Esophagus muscularis mucosa (tissue), 4 donors: Measurements from ENCODE around the gene PLA2G6. TPM values are rescaled to one million over a fixed set of nuclear protein-coding genes. Genes with fewer than 3 reads are reported as not detected.
A peak's percentile ranks its signal among the peaks of the same experiment; 100 is the strongest.

Source experiments
- DNase-seq: peaks from one replicate; pipeline ENCODE4 v3.0.0-alpha.2; 2017; ENCODE audit errors: extremely low spot score
- H3K27ac ChIP-seq, 4 donors: fragments of 200-600 bp; sonication (generic); replicated peaks in 1 of 4; 1 replicate in 3 of 4; 2 replicates in 1 of 4; pipeline ENCODE4 v1.5.1; 2016 to 2019; ENCODE audit warnings: mild to moderate bottlenecking in 1 of 4
- H3K27me3 ChIP-seq, 4 donors: fragments of 200-600 bp; sonication (generic); one replicate each; pipeline versions ENCODE4 v1.5.1 to v1.6.0; 2016 to 2019
- H3K36me3 ChIP-seq, 4 donors: fragments of 200-600 bp; sonication (generic); one replicate each; pipeline ENCODE4 v1.5.1; 2016 to 2019
- H3K4me1 ChIP-seq, 4 donors: fragments of 200-600 bp; sonication (generic); one replicate each; pipeline ENCODE4 v1.5.1; 2016 to 2019
- H3K4me3 ChIP-seq, 4 donors: fragments of 200-600 bp; sonication (generic); 1 replicate in 2 of 4; 2 replicates in 2 of 4; pipeline ENCODE4 v1.5.1; 2016 to 2019; ENCODE audit warnings: mild to moderate bottlenecking in 4 of 4, moderate library complexity in 1 of 4
- H3K9me3 ChIP-seq, 4 donors: fragments of 200-600 bp; sonication (generic); 1 replicate in 3 of 4; 2 replicates in 1 of 4; pipeline ENCODE4 v1.5.1; 2016 to 2019
- EP300 ChIP-seq: sonication (generic); formaldehyde crosslinking; IDR thresholded peaks from one replicate; pipeline ENCODE4 v1.6.1; 2017; ENCODE audit warnings: antibody characterized with exemption
- POLR2A ChIP-seq: fragments of 450-650 bp; IDR thresholded peaks from one replicate; pipeline ENCODE4 v1.6.1; 2017; ENCODE audit warnings: antibody characterized with exemption, moderate library complexity, mild to moderate bottlenecking, low read depth
- POLR2AphosphoS5 ChIP-seq, 2 donors: sonication (generic); formaldehyde crosslinking; IDR thresholded peaks; one replicate each; pipeline ENCODE4 v1.6.1; 2017; ENCODE audit warnings: antibody characterized with exemption in 2 of 2
- WGBS: methylation state at CpG from one replicate; pipeline ENCODE4 v1.1.5; 2018; 5-methylcytosine and 5-hydroxymethylcytosine counted together
- intact Hi-C: fragments of 100-400 bp; cut with DNase I; formaldehyde crosslinking; loops from one replicate; pipeline ENCODE4 v1.15.1; 2023
- total RNA-seq, 4 donors: library from RNA; depleted of rRNA; stranded (reverse); fragments of >200 nt; gene quantifications; one replicate each; pipeline versions ENCODE4 v1.1.0 to v1.2.1, GENCODE V29; 2016
- TF ChIP-seq, protein P1 (sequence below), 3 experiments: fragments of 200-600 bp in 2 of 3; fragments of 450-650 bp in 1 of 3; sonication (generic) in 2 of 3; IDR thresholded peaks; one replicate each; pipeline ENCODE4 v1.5.1; 2017 to 2019; ENCODE audit warnings: antibody characterized with exemption in 3 of 3, mild to moderate bottlenecking in 2 of 3, moderate library complexity in 1 of 3

The PLA2G6 gene
- total RNA-seq, 4 donors from 2014 or later: 13.9 to 18.3 (median 15.6) TPM

DNA sequence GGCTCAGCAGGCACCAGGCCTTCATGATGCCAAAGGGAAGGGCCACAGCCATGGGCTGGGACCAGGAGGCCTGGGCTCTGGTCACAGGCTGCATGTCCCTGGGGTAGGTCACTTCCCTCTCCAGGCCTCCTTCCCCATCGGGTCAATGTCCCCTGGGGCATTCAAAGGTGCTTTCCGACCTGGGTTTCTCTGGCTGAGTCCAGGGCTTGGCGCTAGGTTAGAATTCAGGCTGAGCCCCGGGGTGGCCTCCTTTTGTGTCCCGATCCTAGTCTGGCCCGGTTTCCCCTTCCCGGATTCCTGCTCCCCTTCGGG lies 32.3 kb upstream of the PLA2G6 start:
- no peak for DNase-seq
- 52% methylated on average over 8 of the region's 8 CpGs for WGBS
- Histone ChIP-seq H3K4me3 (peak overlapping the region in 3 of 4 donors; percentile 14 to 40 (median 33)), H3K27ac (peak overlapping the region in 3 of 4 donors; percentile 5 to 58 (median 12)), H3K4me1 (peaks cover 27 to 45% (median 36%) of the 10 kb centered on the region in 4 donors), H3K36me3 (peaks cover 0 to 22% (median 12%) of the 10 kb centered on the region in 4 donors), H3K9me3 (no peaks in the 10 kb centered on the region), H3K27me3 (no peaks in the 10 kb centered on the region)
- TF ChIP-seq, protein P1, sequence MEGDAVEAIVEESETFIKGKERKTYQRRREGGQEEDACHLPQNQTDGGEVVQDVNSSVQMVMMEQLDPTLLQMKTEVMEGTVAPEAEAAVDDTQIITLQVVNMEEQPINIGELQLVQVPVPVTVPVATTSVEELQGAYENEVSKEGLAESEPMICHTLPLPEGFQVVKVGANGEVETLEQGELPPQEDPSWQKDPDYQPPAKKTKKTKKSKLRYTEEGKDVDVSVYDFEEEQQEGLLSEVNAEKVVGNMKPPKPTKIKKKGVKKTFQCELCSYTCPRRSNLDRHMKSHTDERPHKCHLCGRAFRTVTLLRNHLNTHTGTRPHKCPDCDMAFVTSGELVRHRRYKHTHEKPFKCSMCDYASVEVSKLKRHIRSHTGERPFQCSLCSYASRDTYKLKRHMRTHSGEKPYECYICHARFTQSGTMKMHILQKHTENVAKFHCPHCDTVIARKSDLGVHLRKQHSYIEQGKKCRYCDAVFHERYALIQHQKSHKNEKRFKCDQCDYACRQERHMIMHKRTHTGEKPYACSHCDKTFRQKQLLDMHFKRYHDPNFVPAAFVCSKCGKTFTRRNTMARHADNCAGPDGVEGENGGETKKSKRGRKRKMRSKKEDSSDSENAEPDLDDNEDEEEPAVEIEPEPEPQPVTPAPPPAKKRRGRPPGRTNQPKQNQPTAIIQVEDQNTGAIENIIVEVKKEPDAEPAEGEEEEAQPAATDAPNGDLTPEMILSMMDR (IDR thresholded peaks at IDR 0.05): no peak
- no peak for TF ChIP-seq POLR2AphosphoS5 (IDR thresholded peaks at IDR 0.05)
- TF ChIP-seq POLR2A: no peak
- no peak for TF ChIP-seq EP300
- intact Hi-C loops: no loop called here

DNA sequence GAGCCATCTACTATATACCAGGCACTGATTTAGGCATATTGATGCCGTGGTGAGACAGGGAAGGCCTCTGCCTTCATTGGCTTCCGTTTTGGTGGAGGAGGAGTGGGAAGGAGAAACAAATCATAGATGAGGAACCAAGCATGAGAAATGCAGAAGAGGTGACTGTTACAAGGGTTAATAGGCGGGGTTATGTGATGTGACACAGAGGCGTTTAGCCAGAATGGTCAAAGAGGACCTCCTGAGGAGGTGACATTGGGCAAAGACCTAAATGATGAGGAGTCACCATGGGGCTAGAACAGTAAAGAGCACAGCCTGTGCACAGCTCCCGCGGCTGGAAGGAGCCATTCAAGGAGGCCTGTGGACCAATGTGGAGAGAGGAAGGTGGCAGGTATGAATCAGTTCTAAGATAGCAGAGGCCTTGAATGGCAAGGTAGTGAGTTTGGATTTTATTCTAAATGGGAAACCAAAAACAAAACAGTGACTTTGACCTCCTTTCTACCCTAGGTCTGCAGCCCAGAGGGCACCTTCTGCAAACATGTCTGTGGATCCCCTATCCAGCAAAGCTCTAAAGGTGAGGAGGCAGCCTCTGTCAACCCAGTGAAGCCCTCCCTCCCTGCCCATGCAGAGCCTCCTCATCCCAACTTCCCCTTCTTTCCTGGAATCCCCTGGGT lies 31.8 kb upstream of the PLA2G6 start:
- peaks cover 22 to 40% (median 31%) of the 10 kb centered on the region in 4 donors for H3K4me1 ChIP-seq
- WGBS: 85% methylated on average over 6 of the region's 6 CpGs
- H3K9me3 ChIP-seq: no peaks in the 10 kb centered on the region
- TF ChIP-seq POLR2A: no peak
- TF ChIP-seq EP300: no peak
- no peak for TF ChIP-seq POLR2AphosphoS5 (IDR thresholded peaks at IDR 0.05)
- TF ChIP-seq, protein P1 (IDR thresholded peaks at IDR 0.05): no peak
- H3K27ac ChIP-seq: no peak overlapping the region
- H3K36me3 ChIP-seq: peaks cover 0 to 22% (median 12%) of the 10 kb centered on the region in 4 donors
- H3K27me3 ChIP-seq: no peaks in the 10 kb centered on the region
- intact Hi-C loops: no loop called here
- no peak for DNase-seq
- H3K4me3 ChIP-seq: no peak overlapping the region

DNA sequence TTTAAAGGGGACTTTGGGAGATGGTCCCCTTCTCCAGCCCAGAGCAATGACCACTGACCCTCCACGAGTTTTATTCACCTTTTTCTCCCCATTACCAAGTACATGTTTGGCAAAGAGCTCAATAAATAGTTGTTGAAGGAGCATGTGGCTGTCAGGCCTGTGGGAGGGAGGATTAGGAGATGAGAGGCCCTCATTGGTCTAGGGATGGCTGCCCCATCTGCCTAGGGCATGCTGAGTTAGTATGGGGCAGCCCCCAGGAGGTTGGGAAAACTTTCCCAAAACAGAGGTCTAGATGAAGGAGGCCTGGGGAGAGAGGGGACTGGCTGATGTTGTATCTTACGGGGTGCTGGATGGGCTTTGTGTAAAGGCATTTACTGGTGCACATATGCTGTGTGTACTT lies 30.8 kb upstream of the PLA2G6 start:
- intact Hi-C loops: no loop called here
- no peaks in the 10 kb centered on the region for H3K9me3 ChIP-seq
- H3K36me3 ChIP-seq: peaks cover 0 to 22% (median 12%) of the 10 kb centered on the region in 4 donors
- no peak overlapping the region for H3K4me3 ChIP-seq
- DNase-seq: no peak
- H3K4me1 ChIP-seq: peaks cover 15 to 31% (median 22%) of the 10 kb centered on the region in 4 donors
- TF ChIP-seq POLR2A (no peak), POLR2AphosphoS5 (IDR thresholded peaks at IDR 0.05) (no peak), EP300 (no peak)
- TF ChIP-seq, protein P1 (IDR thresholded peaks at IDR 0.05): no peak
- H3K27me3 ChIP-seq: no peaks in the 10 kb centered on the region
- 80% methylated on average over 2 of the region's 2 CpGs for WGBS
- no peak overlapping the region for H3K27ac ChIP-seq

DNA sequence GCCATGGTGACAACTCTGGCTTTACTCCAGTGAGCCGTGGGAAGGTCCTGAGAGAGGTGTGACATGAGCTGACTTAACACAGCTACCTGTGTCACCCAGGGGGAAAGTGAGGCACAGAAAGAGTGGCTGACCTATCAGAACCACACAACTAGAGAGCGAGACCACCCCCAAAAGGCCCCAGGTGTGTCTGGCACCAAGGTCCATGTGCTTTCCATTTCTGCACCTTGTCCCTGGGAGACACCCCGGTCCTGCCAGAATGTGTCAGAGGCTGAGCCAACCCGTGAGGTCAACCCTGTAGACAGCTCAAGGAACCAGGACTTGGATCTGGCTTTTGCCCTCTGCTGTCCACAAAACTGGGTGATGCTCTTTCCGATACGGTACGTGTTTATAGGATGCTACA lies 29.9 kb upstream of the PLA2G6 start:
- intact Hi-C loops: no loop called here
- Histone ChIP-seq H3K4me1 (peaks cover 15 to 31% (median 22%) of the 10 kb centered on the region in 4 donors), H3K27me3 (no peaks in the 10 kb centered on the region), H3K4me3 (no peak overlapping the region), H3K36me3 (peaks cover 0 to 22% (median 11%) of the 10 kb centered on the region in 4 donors), H3K27ac (no peak overlapping the region), H3K9me3 (no peaks in the 10 kb centered on the region)
- DNase-seq: no peak
- TF ChIP-seq EP300: no peak
- no peak for TF ChIP-seq POLR2A
- TF ChIP-seq, protein P1 (IDR thresholded peaks at IDR 0.05): no peak
- no peak for TF ChIP-seq POLR2AphosphoS5 (IDR thresholded peaks at IDR 0.05)
- WGBS: 95% methylated on average over 6 of the region's 7 CpGs
